Occipital lobe (tissue), 2 donors: ENCODE measurements around the gene GAB3. TPM values are rescaled to one million over a fixed set of nuclear protein-coding genes. Genes with fewer than 3 reads are reported as not detected.
A peak's percentile ranks its signal among the peaks of the same experiment; 100 is the strongest.

Experiments
- DNase-seq: peaks from one replicate; lab custom pipeline; 2025; lab: John Stamatoyannopoulos, UW
- total RNA-seq: library from RNA; depleted of rRNA; stranded (reverse); fragments of >200 nt; gene quantifications from one replicate; pipeline ENCODE4 v1.2.3, GENCODE V29; 2014

GAB3 gene
- 1.4 TPM for total RNA-seq

- DNase-seq: no peak
Observed at GRCh38 chrX:154750301-154751202, at the start of gene GAB3. Gene GAB3, minus strand, starts transcription at chrX:154751077. Its CDS starts 52 bp downstream, at chrX:154751025.

GRCh38 chrX:154799556-154800348, 48.9 kb upstream of the GAB3 start:
- DNase-seq: no peak

GRCh38 chrX:154797006-154797405, 46.1 kb upstream of the GAB3 start:
- DNase-seq: no peak

GRCh38 chrX:154795016-154795415, 44.1 kb upstream of the GAB3 start:
- DNase-seq: no peak

- no peak for DNase-seq
Observed at GRCh38 chrX:154793084-154793795, 42.4 kb upstream of the GAB3 start.

GRCh38 chrX:154791939-154792338, 41.1 kb upstream of the GAB3 start:
- no peak for DNase-seq

- no peak for DNase-seq
Observed at GRCh38 chrX:154791467-154791866, 40.6 kb upstream of the GAB3 start.

GRCh38 chrX:154785716-154786115, 34.8 kb upstream of the GAB3 start:
- no peak for DNase-seq

- no peak for DNase-seq
Observed at GRCh38 chrX:154784149-154784995, 33.5 kb upstream of the GAB3 start.

GRCh38 chrX:154780968-154781367, 30.1 kb upstream of the GAB3 start:
- no peak for DNase-seq

GRCh38 chrX:154779261-154779660, 28.4 kb upstream of the GAB3 start:
- DNase-seq: no peak

GRCh38 chrX:154776753-154777152, 25.9 kb upstream of the GAB3 start:
- no peak for DNase-seq

- DNase-seq: no peak
Observed at GRCh38 chrX:154775419-154776349, 24.8 kb upstream of the GAB3 start.

- DNase-seq: no peak
Observed at GRCh38 chrX:154774622-154775021, 23.7 kb upstream of the GAB3 start.

- DNase-seq: peak; percentile 89
Observed at GRCh38 chrX:154762537-154763296, 11.8 kb upstream of the GAB3 start, which contains the start of gene DKC1. Gene DKC1, plus strand, starts transcription at chrX:154762864. Its CDS starts 102 bp downstream, at chrX:154762966.

GRCh38 chrX:154761977-154762536, 11.2 kb upstream of the GAB3 start:
- DNase-seq: no peak

- no peak for DNase-seq
Observed at GRCh38 chrX:154758696-154759095, 7.8 kb upstream of the GAB3 start.

GRCh38 chrX:154751669-154752271, 893 bp upstream of the GAB3 start:
- DNase-seq: no peak
